Omental fat pad (tissue), 4 donors: ENCODE data around the gene CCDC127. TPM values are rescaled to one million over a fixed set of nuclear protein-coding genes. Genes with fewer than 3 reads are reported as not detected.
"Not testable (repeated sequence)": the region's sequence is repeated elsewhere in the genome, so short reads cannot be mapped to it uniquely, and the experiment has no call there.

Experiments
- ATAC-seq: fragments of 150-250 bp; one replicate; pipeline ENCODE4 v1.9.1; 2016; ENCODE audit warnings: mild to moderate bottlenecking, moderate library complexity; ENCODE audit not compliant: low FRiP score
- DNase-seq: peaks from one replicate; pipeline ENCODE4 v3.0.0-alpha.2; 2019; ENCODE audit warnings: low spot score
- CTCF ChIP-seq, 3 donors: fragments of 450-650 bp; IDR thresholded peaks; one replicate each; pipeline ENCODE4 v1.5.1; 2016 to 2017; ENCODE audit warnings: antibody characterized with exemption in 3 of 3, mild to moderate bottlenecking in 3 of 3, moderate library complexity in 2 of 3
- total RNA-seq, 4 donors: library from RNA; depleted of rRNA; stranded (reverse); fragments of >200 nt; gene quantifications; one replicate each; pipeline ENCODE4 v1.1.0, GENCODE V29; 2016

CCDC127 gene
- total RNA-seq, 4 donors from 2014 or later, result 4.7 to 10.6 (median 5.5) TPM

DNA sequence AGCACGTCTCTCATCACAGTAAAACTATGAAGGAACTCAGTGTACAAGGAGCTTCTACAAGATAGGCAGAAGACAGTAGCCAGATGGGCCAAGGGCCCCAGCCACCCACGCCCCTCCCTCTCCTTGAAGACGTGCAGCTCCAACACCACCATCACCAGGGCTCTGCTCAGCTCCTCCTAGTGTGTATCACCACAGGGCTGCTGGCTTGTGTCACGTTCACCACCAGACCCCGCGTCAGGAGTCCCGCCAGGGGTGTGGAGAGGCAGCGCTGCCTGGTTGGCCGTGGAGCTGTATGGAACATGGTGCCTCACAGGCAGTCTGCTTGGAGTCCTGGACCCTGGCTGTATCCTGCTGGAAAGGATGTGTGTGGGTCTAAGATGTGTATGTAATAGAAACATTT, 32.4 kb upstream of the CCDC127 start:
- not testable (repeated sequence) for ATAC-seq, DNase-seq

DNA sequence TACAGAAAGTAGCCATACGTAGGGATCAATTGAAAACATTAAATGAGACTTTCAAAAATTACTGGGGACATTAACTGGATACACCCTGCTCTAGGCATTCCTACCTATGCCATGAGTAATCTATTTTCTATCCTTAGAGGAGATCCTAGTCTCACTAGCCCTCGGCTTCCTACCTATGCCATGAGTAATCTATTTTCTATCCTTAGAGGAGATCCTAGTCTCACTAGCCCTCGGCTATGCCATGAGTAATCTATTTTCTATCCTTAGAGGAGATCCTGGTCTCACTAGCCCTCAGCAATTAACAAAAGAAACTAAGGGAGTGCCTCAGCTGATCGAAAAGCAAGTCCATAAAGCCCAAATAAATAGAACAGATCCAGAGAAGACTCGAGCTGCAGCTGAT, 27.8 kb upstream of the CCDC127 start:
- not testable (repeated sequence) for DNase-seq, ATAC-seq

DNA sequence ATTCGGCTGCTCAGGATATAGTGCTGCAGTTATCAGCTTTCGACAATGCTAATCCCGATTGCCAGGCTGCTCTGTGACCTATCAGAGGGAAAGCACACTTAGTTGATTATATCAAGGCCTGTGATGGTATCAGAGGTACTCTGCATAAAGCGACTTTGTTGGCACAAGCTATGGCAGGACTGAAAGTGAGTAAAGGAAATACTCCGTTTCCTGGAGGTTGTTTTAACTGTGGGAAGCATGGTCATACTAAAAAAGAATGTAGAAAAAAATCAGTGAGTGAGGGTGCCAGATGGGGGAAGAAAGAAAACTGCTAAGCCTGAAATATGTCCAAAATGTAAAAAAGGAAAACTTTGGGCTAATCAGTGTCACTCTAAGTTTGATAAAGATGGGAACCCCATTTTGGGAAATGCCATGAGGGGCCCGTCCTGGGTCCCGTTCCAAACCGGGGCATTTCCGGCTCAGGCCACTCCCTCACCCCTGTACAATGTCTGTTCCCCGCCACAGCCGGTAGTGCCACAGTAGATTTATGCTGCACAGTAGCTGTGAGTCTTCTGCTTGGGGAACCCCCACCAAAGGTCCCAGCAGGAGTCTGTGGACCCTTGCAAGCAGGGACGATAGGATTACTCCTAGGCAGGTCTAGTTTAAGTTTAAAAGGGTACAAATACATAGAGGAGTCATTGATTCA, 25.9 kb upstream of the CCDC127 start:
- DNase-seq, ATAC-seq: not testable (repeated sequence)

DNA sequence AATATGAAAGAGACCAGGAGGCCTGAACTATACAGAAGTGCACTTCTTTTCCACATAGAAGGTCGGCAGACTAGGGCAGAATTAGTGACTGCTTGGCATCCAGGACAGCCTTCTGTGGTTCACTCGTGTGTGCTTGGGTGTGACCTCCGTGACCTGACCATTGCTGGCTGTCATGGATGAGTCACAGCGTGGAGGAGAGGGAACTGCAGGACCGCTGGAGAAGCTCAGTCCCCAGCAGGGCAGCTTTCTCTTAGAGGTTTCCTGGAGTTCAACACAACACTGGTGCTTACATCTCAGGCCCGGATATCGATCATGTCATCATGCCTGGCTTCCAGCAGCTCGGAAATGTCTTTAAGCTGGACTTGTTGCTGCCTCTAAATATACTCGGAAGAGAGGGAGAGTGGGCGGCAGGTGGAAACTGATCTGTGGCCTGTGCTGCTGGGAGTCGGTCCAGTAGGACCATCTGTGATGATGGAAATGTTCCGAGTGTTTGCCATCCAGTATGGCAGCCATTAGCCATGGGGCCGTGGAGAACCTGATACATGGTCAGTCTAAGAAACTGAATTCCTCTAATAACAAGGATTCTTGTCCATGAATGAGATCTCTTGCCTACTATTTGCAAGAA, 23.2 kb upstream of the CCDC127 start:
- ATAC-seq, DNase-seq: not testable (repeated sequence)

DNA sequence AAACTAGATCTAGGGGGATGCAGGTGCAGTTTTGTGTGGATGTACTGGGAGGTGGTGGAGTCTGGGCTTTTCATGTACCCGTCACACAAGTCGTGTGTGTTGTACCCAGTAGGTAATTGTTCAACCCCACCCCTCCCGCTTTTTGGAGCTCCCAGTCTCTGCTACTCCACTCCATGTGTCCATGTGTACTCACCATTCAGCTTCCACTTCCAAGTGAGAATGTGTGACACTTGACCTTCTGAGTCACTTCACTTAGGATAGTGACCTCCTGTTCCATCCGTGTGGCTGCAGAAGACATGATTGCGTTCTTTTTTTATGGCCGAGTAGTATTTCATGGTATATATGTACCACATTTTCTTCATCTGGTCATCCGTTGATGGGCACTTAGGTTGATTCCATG, 22.6 kb upstream of the CCDC127 start:
- not testable (repeated sequence) for ATAC-seq

GRCh38 chr5:237931-238330, 20.0 kb upstream of the CCDC127 start:
- not testable (repeated sequence) for DNase-seq, ATAC-seq

More for the DNA sequence above, 22.6 kb upstream of the CCDC127 start:
- DNase-seq, result not testable (repeated sequence)

DNA sequence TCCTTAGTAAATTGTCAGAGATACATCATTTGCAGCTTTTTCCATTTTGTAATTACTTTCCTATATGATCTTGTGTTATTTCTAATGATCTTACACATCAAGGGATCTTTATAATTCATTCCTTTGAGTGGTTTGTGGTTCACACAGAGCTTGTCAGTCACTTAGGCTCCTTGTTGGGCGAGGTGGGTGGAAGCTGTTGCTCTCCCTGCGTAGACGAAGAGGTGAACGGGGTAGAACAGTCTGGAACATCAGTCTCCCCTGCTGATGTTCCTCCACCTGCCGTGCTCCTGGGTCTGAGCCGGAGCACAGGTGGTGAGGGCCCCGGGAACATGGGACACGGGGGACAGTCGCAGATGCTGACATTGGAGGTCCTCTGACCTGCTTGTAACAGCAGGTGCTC, 17.6 kb upstream of the CCDC127 start:
- ATAC-seq, DNase-seq: not testable (repeated sequence)

- DNase-seq, result no peak
- no peak for TF ChIP-seq CTCF (IDR thresholded peaks at IDR 0.05)
- ATAC-seq, result no peak
Measured at GRCh38 chr5:234450-234849, 16.5 kb upstream of the CCDC127 start.

GRCh38 chr5:233426-233825, 15.5 kb upstream of the CCDC127 start:
- DNase-seq, ATAC-seq: not testable (repeated sequence)

DNA sequence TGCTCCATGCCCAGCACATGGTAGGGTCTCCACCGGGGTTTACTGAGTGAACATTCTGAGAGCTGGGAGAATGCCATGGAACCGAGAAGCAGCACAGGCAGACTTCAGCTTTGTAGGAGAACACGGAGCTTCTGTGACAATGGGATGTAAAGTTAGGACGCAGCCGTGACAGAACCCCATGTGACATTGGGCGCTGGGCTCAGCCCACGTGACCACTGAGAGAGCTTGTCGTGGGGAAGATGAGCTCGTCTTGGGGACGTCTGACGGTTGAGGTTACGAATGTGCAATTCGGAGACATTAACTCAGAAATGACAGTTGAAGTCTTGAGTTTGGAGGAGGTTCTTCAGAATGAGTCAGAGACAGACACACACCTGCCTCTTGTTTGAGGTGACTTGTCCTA, 13.7 kb upstream of the CCDC127 start:
- ATAC-seq (no peak), DNase-seq (no peak)
- no peak for TF ChIP-seq CTCF (IDR thresholded peaks at IDR 0.05)

DNA sequence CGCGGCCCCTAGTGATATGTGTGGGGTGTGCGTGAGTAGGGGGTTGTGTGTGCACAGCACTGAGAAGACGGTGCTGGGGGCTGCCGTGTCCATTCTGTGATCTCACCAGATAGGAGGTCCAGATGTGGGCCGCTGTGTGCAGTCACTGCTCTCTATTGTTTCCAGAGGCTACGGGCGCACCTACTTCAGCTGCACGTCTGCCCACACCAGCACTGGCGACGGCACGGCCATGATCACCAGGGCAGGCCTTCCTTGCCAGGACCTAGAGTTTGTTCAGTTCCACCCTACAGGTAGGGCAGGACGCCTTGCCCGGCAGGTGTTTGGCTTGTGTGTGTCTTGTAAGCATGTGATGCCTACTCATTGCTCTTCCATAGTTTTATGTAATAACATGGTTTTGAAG, 12.8 kb upstream of the CCDC127 start:
- TF ChIP-seq CTCF (IDR thresholded peaks at IDR 0.05), result no peak
- DNase-seq (no peak), ATAC-seq (no peak)
